ENCODE data around the gene EPHB3.
A peak's percentile ranks its signal among the peaks of the same experiment; 100 is the strongest.

Gene EPHB3

DNA sequence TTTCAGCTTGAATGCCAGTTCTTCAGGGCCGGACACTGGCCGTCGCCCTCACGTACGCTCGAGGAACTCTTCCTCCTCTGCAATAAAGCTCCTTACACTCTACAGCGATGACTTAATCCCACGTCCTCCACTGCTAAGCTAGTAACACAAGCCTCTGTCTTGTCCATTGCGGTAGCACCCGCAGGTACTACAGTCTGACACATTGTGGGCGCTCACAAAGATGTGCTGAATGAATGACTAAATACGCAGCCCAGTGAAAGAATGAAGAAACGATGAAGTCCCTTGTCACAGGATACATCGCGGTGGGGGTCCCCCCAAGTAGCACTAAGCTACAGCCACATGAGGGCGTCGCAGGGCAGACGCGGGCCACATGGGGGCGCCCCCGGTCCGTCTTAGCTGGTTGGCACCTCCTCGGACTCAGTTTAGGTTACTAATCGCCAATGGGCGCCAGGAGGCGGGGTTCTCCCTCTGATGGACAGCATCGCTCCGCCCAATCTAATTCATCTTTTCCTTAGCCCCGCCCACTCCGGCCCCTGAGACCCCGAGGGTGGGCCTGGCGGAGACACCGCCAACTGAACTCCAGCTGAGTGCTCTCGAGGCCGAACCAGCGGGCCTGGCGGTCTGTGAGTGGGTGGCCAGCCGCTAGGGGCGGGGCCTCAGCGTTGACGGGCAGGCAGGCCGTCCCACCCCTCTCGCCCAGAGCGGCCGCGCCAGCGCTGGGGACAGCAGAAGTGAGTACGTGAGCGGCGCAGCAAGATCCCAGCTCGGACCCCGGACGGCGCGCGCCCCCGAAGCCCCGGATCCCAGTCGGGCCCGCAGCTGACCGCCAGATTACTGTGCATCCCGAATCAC is at the start of gene EPHB3:
Gene EPHB3 (plus strand): TSS at position 725 of the 852 bp plus-strand sequence. CDS start 451 bp downstream, outside the sequence.
- DNase-seq: peak; percentile 96

DNA sequence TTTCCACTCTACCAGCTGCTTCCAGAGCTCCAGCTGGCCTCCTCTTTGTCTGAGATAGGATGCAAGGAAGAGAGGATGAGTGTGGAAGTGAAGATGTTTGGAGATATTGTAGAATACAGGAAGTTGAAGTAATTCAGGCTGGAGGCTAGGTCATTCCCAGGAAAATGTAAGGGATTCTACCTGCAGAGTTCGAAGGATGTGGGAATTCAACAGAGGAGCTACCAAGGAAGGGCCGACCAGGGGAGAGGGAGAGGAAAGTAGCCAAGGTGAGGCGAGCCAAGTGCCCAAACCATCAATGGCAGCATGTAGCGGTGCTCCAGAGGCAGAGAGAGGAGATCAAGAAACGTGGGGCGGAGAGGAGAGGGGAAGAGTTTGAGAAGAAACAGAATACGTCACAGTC is 49.0 kb upstream of the EPHB3 start:
- no peak for DNase-seq

DNA sequence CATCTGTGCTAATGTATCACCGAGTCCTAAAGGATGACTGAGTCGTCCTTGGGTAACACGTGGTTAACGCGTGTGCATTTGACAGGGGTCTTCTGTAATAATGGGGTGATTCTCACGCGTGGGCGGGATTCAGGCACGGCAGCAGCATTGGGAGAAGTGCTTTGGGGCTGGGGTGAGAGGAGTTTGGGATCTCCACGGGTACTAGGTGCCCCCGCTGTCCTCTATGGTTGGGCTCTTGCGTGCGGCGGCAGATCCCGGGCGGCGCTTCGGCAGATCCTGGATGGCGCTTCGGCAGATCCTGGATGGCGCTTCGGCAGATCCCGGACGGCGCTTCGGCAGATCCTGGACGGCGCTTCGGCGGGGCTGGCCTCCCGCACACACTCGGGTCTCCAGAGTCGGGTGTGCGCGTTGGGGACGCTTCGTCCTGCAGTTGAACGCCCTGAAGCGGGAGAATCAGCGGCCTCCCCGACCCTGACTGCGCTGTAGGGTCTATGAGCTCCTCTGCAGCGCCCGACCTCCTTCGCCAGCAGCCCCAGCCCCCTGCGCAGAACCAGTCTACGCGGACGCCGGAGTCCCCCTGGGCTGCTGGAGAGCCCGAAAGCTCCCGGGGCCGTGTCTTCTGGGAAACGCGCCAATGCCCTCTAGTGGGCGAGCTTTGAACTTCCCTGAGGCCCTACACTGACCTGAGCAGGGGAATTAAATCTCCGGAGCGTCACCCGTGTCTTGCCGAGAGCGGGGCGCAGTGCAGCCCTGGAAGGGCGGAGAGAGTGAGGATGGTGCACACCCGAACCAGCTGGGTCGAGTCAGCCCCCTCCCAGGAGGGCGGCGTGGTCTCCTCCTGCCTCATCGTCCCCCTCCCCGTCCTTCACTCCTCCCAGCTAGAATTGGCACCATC is 48.1 kb upstream of the EPHB3 start:
- peak; percentile 88 for DNase-seq

DNA sequence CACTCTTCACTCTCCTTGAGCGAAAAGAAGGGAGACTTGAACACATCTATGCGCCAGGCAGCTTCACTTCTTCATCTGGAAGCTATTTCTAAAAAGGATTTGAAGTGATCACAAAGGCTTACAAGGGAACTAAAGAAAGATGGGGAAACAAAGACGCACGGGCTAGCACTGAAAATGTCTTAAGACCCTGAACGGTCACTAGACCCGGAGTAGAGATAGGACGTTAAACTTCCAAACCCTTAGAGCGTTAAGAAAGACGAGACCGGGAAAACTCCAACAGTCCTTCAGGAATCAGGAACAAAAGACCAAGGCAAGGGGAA is 47.5 kb upstream of the EPHB3 start:
- DNase-seq: no peak

DNA sequence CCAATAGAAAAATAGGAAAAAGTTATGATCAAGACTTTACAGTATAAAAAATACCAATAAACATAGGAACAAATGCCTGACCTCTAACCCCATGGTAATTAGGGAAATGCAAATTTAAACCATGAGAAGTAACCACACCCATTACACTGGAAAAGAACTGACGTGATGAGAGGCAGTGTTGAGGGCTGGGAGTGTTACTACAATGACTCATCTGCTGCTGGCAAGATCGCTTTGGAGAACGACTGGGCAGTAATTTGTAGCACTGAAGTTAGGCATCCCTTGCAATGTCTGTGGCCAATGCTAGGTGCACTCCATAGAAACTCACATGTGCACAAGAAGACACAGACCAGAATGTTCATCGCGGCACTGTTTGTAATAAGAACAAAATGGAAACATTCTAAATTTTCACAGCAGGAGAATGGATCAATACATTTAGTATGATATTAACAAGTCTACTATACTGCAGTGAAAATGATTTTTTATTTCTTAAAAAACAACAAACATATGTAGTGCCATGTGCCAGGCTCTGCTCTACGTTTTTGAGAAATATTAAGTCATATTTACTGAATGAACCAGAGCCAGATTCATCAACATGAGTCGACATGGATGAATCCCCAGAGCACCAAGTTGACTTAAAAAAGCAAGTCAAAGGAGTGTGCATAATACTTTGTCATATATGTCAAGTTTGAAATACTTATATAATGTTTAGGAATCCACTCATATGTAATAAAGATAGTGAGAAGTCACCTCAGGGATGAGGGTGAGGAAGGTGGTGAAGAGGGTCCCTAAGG is 37.6 kb upstream of the EPHB3 start:
- peak; percentile 47 for DNase-seq

DNA sequence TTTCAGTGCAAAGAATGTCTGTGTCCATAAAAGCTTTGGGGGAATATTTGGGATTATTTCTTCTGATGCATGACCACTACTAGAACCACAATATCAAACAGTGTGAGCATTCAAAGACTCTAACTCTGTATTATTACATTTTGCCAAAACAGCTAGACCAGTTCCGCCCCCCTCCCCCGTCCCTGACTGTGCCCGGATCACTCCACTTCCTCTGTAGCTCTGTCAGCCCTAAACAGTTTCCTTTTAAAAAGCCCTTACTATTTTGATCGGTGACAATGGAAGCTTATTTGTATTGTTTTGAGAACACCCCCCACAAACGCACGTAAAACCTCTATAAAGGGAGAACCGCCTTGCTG is 36.6 kb upstream of the EPHB3 start:
- DNase-seq: peak; percentile 31

DNA sequence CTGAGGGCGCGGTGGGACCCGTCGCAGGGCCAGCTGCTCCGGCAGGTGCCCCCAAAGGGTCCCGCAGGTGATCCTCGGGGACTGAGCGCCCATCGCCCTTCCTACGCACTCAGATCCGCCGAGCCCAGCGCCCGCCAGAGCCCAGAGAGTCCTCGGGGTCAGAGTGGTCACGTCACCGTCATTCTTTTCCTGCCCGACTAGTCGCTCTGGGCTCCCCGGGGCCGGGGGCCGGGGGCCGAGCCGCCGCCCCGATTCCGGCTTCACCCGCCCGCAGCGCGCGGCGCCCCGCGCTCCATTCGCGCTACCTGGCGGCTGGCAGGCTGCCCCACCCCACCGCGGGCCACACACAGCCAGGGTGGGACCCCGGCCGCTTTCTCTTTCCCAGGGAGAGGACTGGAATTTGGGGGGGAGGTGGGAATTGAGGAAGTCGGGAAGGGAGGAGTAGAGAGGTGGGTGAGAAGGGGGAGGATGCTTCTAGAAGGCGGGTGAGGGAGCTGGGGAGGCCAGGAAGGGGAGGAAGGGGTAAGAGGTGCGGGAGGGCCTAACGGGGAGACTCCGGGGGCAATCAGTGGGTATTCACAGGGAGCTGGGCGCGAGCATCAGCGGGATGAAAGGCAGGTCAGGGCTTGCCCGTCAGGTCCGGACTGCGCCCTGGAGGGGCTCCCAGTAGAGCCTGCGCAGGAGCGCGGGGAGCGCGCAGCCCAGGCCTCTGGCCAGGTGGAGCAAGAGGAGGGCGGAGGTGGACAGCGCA is 36.1 kb upstream of the EPHB3 start:
- DNase-seq: peak; percentile 14

DNA sequence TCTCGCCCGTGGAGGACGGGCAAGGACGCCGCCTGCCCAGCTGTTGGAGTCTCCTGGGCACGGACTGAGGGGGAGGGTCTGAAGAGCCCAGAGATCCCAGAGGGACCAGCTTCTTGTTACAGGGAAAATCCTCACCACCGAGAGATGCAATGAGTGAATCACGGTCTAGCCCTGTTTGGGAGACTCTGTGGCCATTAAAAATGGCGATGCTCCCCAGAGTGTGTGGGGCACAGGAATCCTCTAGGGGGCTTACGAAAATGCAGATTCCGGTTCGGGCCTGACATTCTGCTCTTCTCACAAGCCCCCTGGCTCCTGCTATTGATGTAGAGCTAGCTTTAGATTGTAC is 35.5 kb upstream of the EPHB3 start:
- no peak for DNase-seq

DNA sequence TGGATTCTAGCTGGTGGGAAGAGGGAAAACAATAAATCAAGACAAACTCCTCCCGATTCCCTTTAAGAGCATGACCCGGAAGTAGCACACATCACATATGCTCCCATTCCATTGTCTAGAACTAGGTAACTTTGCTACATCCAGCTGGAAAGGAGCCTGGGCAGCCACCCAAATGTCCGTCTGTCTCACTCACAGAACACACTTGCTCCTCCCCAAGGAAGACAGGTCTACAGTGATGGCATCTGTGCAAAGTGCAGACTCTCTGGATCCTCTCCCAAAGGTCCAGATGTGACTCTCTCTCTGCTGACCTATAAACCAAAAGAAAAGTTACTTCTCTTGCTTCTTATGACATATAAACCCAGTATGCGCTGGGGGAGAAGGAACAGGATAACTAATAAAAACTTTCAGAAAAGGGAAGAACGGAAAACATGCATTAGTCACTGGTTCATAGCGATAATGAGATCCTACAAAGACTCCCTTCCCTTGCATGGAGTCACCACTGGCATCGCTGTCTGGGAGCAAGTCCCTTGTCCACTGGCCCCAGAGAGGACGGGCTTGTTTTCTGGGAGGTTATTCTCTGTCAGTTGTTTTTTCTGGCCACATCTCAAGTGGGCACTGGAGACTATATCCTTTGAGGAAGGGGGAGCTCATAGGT is 29.8 kb upstream of the EPHB3 start:
- DNase-seq: no peak

DNA sequence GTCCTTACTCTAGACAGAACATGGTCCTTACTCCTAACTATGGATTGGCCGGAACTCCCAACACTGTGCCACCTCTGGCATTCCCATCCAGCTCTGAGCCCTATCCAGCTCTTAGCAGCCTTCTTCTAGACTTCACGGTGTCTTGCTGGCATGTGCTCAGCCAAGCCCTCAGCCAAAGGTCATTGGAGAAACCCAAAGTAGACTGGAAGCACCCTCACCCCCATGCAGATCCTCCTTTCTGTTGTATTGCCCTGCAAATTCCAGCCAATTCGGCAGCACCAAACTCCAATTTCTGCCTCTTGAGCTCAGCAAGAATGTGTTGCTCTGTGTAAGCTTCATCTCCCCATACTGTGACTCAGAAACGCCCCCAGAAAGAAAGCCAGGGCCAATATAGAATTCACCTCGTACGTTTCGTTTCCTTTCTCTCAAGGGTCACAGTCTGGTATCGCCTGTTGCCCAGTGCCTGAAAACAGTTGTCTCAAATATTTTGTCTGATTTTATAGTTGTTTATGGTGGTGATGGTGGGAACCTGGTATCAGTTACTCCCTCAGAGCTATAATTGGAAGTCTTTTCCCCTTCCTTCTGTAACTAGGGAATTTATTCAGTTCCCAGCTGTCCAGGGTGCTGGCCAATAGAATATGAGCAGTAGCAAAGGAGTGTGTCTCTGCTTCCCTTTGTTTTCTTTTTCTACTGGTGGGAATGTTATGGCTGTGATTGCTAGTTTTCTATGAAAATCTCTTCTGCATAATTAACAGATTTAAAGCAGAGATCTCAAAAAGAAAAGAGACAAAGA is 28.4 kb upstream of the EPHB3 start:
- DNase-seq: no peak

DNA sequence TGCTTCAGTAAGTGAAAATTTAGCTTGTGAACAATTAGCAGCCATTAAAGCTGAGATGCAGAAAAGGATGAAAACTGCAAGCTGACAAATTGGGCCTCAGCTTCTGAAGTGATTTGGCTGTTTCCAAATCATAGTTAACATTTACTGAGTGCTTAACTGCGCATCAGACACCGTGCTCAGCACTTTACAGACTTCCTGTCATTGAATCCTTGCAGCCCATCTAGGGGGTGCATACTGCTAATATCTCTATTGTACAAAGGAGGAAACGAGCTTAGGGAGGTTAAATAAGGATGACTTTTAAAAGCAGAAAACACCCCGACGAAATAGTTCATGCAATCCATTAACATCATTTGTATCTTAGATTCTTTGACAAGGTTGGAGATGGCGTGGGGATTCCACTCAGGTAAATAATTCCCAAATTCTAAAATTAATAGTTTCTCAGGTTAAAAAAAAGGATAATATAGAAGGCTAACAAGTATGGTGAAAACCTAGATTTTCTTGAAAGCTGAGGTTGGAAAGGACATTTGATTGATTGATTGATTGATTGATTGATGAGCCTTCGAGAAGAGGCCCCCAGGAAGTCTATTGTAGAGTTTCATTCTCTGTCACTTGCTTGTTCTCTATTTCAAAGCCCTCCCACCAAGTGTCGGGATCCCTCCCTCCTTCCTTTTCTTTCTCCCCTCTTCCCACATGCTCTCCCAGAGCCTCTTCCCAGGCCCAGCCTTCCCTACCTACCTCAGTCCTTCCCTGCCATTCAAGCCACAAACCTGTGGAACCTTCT is 23.5 kb upstream of the EPHB3 start:
- DNase-seq: no peak

DNA sequence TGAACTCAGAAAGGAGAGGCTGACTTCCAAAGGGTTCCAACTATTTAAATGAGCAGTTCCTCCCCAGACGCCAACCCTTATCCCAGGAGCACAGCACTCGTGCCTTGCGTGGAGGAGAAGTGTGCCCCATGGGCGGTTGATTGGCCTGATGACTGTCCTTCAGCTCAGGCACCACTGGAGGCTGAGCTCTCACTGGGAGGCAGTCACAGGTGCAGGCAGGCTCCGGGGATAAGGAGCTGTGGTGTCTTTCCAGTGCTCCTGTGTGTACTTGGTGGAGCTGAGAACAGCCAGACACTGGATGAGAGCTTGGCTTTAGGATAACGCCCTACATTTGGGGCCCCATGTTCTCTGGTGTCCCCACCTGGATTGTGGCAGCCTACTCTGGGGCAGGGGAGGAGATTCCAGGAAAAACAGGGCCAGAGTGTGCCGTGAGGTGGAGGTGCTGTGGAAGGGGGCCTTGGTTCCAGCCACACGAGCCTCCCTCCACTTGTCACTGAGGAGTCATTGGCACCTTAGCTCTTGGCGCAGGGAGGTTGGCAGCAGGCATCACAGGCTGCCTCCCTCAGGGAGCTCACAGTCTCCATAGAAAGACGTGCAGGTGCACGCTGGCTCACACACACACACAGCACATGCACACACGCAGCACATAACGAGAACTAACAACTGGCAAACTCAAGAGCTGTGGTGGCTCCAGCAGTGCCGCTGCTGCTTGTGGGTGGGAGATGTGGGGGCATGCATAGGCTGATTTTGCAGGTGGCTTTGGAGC is 22.7 kb upstream of the EPHB3 start:
- DNase-seq: no peak

DNA sequence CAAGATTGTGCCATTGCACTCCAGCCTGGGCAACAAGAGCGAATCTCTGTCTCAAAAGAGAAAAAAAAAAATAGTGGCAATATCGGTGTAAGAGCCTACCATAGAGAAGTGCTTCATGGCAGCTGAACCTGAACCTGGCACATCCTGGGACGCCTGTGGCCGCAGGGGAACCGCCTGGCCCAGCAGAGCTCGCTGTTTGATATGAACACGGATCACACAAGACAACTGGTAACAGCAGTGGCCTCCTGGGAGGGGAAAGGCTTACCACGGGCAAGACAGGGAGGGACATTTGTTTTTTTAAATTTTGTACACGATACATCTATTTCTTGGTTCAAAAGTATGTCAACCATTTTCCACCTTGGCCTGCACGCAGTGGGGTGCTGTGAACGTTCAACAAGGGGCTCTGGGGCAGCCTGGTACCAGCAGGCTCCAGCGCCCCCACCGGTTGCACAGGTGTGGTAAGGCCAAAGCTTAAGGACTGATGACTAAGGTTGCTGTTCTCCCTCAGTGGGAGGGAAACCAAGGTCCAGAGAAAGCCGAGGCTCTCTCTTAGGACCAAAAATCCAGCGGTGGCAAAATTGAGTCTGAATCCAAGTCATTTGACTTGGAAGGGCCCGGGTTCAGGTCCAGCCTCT is 21.7 kb upstream of the EPHB3 start:
- no peak for DNase-seq

DNA sequence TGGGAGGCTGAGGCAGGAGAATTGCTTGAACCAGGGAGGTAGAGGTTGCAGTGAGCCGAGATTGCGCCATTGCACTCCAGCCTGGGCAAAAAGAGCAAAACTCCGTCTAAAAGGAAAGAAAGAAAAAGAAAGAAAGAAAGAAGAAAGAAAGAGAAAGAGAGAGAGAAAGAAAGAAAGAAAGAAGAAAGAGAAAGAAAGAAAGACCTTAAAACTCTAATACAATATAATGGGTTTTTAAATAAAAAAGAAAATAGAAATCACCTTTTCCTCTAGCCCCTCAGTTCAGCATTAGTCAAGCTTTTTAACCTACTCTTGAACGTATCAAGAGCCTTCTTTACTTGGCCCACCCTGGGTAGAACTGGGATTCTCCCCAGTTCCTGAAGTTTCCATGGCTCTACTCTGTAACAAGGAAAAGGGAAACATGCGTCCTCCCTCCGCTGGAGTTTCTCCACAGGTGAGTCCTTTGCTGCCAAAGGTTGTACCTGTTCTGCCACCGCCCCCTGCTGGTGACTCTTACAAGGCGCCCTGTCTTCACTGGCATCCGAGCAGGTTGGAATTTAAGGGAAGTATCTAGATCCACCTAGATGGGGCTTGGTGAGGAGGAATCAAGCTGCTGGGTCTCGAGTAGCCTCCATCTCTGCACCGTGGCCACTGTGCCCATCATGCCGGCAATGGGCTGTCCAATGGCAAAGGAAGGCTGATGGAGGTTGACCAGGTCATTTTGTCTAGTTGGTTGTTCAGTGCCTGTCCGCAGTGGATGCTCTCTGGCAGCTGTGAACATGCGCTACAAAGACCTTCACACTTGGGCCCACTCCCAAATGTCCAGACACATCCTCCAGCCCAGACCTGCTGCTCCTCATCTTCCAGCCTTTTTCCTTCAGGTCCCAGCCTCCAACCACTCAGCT is 20.6 kb upstream of the EPHB3 start:
- peak; percentile 87 for DNase-seq

DNA sequence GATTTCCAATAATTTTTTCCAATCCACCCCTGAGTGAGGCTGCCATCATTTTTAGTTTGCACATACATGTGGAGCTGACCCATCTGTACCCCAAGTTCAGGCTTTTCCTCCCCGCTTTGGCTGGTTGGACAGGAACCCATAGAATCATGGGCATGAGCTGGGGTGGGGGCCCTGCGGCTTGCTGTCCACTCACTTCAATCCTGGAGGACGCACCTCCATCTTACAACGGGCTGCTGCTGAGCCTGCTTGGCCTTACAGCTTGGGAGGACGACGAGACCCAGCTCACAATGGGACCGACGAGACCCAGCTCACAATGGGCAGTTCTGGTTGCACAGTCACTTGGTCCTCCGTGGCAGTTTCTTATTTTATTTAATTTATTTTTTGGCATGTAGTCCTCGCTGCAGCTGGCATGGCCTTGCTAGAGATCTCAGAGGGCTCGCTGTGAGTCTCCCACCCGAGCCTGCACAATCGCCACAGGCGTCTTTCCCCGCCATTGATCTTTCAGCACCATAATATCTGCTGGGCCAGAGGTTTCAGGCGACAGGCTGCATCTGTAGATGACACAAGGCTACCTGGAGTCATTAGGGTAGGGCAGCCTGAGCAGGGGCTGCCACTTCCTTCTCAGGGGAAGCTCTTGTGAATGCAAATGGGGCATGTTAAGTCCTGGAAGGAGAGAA is 19.6 kb upstream of the EPHB3 start:
- no peak for DNase-seq

DNA sequence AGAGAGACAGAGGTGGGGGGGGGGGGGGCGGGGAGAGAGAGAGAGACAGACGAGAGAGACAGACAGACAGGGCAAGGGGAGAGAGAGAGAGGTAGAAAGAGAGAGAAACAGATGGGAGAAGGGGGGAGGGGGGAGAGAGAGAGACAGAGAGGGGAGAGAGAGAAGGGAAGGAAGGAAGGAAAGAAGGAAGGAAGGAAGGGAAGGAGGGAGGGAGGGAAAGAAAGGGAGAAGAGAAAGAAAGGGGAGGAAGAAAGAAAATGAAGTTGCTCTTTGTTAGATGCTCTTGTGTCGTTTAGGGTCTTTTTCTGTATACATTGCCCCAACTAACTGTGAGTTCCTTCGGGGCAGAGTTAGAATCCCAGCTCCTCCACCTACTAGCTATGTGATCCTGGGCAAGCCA is 19.0 kb upstream of the EPHB3 start:
- no peak for DNase-seq

DNA sequence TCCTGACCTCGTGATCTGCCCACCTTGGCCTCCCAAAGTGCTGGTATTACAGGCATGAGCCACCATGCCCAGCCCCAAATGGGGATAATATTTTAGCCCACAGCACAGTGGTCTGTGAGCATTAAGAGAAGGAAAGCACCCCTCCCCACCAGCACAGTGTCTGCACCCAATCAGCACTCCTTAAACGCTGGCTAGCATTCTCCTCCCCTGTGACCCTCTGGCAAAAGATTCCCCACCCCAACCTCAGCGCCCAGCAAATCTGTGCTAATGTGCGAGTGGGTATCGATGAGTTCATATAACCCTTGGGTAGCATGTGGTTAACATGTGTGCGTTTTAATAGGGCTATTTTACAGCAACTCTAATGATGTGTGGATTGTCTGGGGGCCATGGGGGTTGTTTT is 18.3 kb upstream of the EPHB3 start:
- no peak for DNase-seq
